Activated naive CD4-positive, alpha-beta T cell treated with anti-CD3 and anti-CD28 coated beads, Interleukin-2, amount 50 U/mL, for 16 hours (primary cell): ENCODE results near the gene SEMA3D.

Source experiments
- DNase-seq: peaks from one replicate; pipeline ENCODE4 v3.0.0-alpha.2; 2020

Gene SEMA3D

DNA sequence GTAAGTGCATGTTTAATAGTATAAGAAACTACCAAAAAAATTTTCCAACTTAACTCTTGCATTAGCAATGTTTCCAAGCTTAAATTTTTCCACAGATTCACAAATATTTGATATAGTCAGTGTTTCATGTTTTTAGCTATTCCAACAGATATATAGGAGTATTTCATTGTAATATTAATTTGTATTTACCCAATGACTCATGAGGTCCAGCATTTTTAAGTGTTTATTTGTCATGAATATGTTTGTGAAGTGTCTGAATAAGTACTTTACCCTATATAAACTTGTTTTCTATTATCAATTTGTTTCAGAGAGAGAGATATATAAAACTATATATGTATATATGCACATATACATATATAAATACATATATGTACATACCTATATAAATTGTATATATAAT, 71.0 kb downstream of the SEMA3D start:
- no peak for DNase-seq

DNA sequence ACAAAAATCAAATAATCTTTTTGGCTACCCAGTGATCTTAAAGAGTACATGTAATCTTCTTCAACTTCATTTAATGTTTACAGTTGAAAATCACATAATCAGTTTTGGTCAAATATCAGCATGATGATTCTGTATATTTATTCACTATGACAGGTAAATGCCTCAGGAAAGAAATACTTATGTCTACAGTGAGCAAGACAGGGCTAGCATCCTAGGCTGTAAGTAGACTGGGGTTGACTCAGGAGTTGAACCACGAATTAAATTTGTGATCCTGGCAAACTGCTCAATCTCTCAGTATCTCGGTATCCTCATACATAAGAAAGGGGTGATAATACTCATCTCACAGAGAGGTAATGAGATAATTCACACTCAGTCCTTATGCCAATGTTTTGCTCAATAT, 71.8 kb downstream of the SEMA3D start:
- DNase-seq, result no peak

DNA sequence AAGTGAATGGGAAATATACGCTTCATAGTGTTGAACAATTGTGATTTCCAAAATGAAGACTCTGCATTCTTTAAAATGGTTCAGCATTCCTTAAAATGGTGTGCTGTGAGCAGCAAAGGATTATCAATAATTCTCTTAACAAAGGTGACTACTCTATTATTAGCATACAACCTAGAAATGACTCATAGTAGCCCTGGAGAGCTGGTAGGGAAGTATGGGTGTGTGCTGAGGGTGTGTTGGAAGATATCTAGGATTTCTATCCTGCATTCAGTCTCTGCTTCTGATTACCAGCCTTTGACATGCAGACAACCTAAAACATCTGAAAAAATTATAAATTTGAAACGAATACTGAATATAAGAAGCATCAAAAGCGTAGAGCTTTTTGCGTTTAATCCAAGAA, 72.5 kb downstream of the SEMA3D start:
- DNase-seq, result no peak

DNA sequence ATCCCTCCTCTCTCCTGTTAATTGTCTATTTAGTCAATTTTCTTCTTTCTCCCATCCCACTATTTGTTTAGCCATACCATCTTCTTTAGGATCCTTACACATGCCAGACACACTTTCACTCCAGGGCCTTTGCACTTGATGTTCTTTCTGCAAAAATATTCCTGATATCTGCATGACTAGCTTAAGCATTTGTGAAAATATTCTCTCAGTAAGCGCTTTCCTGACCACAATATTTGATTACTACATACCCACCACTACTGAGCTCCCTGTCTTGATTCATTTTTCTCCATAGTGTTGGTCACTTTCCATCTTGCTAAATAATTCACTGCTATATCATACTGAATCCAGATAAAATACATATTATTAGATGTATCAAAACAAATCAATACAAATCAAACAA, 75.1 kb downstream of the SEMA3D start:
- DNase-seq, result no peak

DNA sequence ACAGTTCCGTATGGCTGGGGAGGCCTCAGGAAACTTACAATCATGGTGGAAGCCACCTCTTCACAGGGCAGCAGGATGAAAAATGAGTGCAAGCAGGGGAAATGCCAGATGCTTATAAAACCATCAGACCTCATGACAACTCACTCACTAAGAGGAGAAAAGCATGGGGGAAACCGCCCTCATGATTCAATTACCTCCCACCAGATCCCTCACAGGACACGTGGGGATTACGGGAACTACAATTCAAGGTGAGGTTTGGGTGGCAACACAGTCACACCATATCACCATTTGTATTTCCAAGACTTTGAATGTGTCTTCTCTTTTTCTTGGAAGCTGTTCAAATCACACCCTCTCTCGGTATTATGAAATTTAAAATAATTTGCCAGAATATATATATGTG, 80.1 kb downstream of the SEMA3D start:
- DNase-seq, result no peak

DNA sequence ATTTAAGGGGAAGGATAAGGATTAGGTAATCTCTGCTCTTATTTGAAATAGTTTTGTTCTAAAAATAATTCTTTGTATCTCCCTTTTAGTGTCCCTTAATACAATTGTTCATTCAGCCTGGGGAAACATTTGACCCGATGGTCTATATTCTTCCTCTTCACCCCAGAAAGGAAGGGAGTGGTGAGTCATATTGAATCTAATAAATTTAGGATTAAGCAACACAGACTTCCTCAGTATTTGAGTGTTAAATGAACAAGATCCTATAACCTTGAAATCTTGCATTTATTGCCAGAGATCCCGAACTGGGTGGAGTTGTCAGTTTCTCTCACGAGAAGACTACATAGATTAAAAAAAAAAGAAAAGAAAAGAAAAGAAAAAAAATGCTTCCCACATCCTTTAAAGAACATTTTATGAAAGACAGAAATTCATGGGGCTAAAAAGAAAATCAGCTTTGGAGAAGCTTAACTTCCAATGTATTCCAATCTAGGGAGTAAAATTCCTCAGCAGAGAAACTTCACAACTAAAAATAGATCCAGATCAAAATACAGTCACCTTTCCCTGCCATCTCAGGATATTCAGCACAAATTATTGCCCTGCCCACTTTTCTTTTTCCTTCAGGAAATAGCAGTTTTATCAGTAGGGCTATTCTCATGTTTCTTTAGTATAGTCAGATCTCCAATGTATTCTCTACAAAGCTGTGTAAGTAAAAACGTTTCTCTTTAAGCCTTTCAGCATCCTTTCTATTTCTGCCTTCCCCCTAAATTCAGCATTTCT, 82.2 kb downstream of the SEMA3D start:
- no peak for DNase-seq

DNA sequence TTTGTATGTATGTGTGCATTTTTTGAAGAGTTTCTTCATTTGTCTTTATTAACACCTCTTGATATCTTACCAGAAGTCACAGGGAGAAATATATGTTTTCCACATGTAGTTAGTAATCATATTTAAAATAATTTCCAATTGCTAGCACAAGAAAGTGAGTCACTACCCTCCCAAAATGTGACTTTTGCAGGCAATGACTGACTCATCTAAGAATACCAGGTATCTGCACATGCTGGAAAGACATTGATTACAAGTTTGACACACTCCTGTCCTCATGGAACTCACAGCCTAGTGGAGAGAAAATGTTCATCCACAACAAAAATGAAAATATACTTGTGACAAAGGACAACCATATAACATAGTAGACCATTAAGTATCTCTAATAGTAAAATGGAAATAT, 82.9 kb downstream of the SEMA3D start:
- no peak for DNase-seq

DNA sequence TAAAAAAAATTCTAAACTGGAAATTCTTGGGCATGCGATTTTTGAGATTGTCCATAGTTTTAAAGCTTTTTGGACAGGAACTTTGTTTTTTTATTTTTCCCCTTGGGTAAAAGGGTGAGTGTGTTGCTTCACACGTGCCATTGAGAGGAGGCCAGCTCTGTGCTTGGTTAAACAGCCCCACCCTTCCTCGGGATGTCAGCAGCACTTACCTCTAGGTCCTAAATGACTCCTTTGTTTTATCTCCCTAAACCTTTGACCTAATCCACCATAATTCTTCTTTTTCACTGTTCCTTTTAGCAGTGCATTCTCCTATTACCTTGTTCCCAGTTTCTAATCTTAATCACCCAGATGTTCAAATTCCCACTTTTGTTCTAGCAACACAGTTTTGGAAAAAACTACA, 83.5 kb downstream of the SEMA3D start:
- no peak for DNase-seq

DNA sequence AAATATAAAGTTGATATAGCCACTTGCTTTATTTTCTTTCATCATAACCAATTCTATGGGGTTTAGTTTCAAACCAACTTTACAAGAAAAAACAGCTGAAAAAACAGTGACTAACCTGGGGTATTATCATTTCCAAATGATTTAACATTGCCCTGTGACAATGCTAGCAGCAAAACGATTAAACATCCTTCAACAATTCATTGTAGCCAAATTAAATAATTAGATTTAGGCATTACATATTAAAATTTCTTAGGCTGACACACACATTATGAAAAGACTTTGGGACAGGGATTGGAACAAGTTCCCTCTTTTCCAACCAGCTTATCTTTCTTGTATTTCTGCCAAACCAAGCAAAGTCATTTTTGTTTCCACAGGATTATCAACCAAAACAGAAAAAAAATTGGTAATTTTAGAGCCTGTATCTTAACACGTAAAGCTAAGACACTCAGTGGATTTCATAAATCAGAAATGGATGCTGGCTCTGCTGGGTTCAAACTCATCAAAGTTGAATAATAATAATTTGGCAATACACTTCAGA, 84.0 kb downstream of the SEMA3D start:
- no peak for DNase-seq

DNA sequence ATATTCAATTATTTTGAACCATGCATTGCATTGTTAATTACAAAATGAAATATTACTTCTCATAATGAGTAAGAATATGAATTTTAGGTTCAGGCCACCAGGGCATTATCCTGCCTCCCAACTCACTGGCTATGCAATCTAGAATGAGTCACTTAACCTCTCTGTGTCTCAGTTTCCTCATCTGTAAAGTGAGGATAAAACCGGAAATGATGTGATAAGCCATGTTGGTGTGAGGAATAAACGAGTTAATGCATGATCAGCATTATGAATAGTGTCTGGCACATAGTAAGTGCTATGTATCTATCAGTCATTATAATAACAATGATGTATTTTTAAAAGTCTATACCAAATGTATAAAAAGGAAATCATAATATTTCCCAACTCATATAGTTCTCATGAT, 85.5 kb downstream of the SEMA3D start:
- DNase-seq, result no peak

DNA sequence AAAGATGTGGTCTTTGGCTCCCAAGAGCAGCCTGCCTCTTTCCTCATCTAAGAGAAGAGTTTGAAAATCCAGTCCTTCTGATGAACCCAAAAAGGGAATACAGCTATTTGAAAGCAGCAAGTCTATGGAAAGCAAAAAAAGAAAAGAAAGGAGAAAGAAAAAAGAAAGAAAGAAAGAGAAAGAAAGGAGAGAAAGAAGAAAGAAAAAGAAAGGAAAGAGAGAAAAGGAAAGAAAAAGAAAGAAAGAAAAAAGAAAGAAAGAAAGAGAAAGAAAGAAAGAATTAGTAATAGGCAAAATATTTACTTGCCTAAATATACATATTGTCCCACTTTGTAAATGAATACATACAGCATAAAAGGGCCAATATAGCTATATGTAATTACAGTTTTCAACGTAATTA, 89.0 kb downstream of the SEMA3D start:
- no peak for DNase-seq

DNA sequence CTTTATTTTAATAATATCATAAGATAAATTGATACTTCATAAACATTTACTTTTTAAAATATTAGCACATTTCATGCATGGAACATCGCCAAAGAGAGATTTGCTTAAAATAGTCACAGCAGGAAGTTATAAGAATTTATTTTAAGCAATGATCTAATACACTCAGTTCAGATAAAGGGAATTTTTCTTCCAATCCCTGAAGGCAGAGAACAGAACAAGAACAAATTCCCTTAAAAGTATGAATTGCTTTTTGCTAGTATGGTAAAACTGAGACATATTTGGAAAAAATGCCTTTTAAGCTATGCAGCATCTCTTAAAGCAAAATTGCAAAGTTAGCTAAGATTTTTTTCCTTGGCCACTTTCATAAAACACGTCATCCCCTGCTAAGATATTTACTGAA, 91.0 kb downstream of the SEMA3D start:
- DNase-seq, result no peak

DNA sequence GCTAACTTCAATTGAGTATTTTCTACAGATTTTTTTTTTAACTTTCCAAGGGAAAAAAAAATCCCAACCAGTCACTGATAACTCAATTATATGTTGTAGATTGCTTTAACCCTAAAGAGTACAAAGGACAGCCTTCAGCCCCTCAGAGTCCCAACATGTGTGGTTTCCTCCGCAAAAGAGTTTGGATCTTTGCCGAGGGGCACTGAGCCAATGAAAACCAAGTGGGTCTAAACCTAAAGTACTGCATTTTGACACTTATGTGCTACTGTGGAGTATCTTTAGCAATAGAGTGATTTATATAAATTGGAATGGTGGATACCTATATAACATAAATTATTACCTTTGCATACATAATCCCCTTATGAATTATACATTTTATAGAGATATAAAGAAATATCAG, 91.5 kb downstream of the SEMA3D start:
- no peak for DNase-seq

DNA sequence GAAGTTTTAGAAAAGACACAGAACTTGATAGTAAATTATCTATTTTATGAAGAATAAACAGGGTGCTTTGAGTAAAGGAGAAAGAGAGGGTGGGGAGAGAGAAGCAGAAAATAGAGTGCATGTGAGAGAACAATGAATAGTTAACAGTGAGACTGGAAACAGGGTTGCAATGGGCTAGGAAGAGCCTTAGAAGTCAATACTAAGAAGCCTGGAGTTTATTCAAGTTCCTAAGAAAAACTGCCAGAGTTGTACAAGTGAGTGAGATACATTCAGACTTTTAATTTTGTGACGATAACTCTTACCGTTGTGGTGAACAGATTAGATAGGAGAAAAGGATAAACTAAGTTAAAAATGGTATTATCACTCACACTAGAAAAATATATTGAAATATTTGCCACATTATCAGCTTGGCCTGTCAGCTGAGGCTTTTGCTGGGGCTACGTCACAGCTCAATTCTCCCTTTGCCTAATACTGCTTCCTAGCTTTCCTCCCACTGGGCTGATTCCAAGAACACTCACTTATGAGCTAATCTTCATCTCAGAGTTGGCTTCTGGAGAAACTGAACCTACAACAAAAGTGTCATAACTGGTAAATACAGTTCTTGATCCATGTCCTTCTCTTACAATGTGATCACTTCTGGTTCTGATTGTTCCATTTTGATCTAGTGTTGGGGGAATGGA, 92.7 kb downstream of the SEMA3D start:
- DNase-seq, result no peak

DNA sequence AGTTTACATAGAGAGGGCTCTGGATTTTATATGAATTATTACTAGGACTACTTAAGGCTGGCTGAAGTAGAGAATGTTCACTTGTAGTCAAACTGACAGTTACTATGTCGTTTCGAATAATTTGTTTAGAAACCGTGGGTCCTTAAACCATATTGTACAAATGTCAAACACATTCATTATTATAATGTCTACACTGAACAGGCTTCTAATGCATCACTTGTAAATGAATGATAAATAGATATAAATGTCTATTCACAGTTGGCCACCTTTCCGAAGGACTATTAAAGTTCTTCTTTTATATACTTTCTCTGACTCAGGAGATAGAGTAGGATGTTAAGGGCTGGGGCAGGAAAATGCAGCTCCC, 95.3 kb downstream of the SEMA3D start:
- DNase-seq, result no peak

DNA sequence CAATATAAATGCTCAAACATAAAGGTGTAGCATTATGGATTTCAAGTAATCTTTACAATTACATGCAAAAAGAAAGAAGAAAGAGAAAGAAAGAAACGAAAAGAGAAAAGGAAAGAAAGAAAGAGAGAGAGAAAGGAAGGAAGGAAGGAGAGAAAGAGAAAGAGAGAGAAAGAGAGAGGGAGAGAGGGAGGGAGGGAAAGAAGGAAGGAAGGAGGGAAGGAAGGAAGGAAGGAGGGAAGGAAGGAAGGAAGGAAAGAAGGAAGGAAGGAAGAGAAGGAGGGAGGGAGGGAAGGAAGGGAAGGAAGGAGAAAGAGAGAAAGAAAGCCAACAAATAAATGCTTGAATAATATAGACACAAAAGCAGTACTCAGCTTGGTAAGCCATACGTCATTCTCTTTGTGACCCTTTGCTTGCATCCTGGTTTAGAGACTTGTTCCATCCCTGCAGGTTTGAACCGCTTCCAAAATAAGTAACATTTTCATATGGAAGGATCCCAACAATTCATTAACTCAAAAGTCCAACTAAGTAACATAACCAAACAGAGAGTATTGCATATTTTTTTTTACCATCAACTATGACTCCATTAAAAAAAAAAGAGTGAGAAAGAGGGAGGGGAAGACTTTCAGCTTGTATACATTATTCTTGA, 95.8 kb downstream of the SEMA3D start:
- DNase-seq, result no peak

DNA sequence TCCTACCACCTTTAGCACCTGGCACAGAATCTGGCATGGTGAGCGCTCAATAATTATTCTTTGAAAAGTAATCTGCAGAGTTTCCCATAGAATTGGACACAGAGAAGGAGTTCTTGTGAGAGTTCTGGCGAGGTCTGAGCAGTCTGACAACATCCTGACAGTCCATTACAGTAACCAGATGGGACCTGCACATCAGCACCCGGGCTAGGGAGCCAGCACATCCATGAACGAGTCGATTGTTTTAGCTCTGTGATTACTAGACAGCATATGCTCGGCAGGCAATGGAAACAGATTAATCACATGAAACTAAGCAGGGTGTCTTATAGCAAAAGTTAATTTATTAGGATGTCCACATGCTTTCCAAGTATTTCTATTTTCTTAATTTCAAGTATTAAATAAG, 96.7 kb downstream of the SEMA3D start:
- no peak for DNase-seq

DNA sequence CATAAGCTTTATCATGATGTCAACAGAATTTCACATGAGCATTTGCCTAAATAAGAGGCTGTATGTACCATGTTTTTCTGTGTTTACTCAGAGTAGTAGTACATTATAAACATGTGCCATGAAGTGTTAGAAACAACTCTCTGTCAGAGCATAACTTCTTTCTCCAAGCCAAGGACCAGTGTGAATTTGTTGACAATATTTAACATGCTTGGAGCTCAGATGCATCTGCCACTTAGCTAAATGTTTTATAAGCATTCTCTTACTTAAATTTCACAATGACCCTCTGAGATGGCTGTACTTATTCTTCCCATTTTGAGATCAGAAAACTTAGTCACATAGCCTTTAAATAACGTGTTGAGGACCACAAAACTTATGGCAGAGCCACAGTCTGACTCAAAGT, 105.0 kb downstream of the SEMA3D start:
- no peak for DNase-seq

DNA sequence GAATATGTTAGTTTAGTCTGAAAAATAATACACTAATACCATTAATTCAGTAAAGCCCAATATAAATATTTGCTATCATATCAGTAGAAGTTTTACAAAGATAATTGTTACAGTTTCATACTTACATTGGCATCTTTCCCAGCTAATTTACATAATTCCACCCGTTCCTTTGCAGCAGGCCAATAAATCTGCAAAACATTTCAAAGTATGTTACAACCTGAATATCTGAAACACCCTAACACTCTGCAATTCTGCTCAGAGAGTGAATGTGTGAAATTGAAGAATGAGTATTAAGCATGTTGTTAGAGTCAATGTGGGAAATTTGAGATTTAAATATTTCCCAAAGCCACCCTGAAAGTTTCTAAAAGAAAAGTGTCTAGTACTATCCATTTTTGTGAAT, 105.5 kb downstream of the SEMA3D start:
- no peak for DNase-seq

DNA sequence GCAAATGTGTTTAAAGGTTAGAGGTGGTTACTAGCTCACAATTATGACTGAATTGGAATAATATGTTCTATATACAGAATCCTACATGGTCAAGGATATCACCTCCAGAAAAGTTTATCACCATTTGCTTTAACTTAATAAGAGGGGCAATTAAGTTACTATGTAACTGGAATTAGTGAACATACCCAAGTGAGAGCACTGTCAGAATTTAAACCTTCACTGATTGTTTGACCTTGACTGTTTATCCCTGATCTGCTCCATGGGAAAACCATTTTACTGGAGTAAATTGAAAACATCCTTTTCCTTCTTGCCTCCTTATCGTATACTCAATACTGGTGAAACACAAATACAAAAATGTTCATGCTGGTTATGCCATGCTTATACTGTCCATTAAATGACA, 107.4 kb downstream of the SEMA3D start:
- DNase-seq, result no peak

DNA sequence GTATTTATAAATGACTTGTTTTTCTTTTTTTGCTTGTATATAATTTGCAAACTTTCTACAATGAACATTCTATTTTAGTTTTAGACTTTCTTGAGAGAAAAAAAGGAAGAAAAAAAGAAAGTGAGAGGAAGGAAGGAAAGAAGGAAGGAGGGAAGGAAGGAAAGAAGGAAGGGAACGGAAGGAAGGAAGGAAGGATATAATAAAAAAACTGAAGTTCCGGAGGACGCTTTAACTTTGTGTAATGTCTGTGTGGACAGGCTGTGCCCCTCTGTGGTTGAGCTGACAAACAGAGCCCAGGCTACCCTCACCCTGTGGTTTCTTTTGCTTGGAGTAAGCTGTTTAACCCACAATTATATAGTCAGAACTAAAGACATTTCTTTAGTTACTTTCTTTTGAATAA, 108.7 kb downstream of the SEMA3D start:
- no peak for DNase-seq

DNA sequence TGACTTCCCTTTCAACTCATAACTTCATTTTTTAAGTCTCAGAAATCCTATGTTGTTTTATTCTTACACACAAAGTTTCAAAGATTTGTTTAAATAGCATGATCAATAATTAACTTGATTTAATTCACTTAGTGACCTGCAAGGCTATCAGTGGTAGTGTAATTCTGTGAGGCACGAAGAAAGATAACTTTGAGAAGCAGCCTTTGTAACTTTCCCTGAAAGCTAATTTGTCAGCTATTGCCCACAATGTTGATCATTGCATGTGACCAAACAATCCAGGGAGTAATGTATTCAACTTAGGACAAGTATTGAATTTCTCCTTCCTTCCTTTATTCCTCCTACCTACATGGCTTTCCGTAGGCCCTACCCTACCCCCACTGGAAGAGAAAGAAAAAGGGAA, 111.0 kb downstream of the SEMA3D start:
- DNase-seq, result no peak

DNA sequence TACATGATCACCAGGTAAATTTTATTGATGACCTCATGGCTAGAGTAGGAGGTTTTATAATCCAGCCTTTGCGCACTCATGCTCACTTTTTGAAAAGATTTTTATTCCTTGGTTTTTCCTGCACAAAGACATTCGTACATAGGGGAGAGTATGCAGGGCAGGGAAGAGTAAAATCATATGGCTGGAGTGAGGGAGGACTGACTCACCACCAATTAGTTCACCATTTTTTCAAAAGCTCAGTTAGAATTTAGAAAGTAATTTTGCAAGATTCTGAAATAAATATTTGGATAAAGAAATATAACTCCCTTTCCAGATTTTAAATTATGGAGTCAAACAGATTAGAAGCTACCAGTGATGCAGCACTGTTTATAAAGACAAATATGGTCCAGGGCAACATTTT, 111.9 kb downstream of the SEMA3D start:
- no peak for DNase-seq

DNA sequence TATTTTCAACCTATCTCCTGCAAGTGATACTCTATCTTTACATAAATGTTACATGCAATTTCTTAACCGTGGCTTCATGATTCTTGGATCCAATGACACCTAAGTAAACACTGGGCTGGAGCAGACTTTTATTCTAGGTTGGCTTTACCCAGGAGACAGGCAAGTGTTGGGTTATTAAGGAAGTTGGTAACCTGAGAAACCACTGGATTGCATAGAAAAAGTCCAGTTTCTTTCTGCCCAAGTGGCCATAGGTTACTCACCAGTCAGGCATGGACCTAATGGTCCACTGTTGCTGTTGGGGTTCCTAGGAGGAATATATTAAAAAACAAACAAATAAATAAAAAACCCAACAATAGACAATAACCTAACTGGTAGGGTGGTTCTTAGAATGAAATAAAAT, 112.8 kb downstream of the SEMA3D start:
- no peak for DNase-seq
